ENCODE results near the gene RAB10.

Gene RAB10

DNA sequence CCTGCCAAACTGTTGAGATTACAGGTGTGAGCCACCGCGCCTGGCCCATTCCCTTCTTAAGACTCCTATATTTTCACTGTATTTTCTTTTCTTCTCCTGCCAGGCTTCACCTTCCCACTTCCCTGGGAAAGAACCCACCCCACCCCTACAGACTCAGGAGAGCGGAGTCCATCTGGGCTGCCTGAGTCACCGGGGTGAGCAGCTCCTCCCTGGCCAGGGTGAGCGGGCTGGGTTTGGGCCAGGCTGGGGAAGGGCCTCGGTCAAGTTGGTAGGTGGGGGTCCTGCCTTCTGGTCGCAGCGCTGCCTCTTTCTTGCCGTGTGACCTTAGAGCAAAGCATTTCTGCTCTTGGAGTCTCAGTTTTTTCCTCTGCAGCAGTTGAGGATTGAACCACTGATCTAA lies 136.9 kb downstream of the RAB10 start:
- Histone ChIP-seq H3K9me3 (ENCODE audit: severe bottlenecking) (no peaks in the 10 kb centered on the region), H3K36me3 (ENCODE audit: low read depth) (no peaks in the 10 kb centered on the region), H3K4me3 (ENCODE audit: severe bottlenecking) (no peak overlapping the region), H3K27ac (ENCODE audit: poor library complexity, severe bottlenecking) (no peak overlapping the region), H3K4me1 (ENCODE audit: insufficient read depth, poor library complexity, severe bottlenecking) (no peaks in the 10 kb centered on the region), H3K27me3 (ENCODE audit: insufficient read depth, poor library complexity, severe bottlenecking) (no peaks in the 10 kb centered on the region)
- TF ChIP-seq, protein P1, sequence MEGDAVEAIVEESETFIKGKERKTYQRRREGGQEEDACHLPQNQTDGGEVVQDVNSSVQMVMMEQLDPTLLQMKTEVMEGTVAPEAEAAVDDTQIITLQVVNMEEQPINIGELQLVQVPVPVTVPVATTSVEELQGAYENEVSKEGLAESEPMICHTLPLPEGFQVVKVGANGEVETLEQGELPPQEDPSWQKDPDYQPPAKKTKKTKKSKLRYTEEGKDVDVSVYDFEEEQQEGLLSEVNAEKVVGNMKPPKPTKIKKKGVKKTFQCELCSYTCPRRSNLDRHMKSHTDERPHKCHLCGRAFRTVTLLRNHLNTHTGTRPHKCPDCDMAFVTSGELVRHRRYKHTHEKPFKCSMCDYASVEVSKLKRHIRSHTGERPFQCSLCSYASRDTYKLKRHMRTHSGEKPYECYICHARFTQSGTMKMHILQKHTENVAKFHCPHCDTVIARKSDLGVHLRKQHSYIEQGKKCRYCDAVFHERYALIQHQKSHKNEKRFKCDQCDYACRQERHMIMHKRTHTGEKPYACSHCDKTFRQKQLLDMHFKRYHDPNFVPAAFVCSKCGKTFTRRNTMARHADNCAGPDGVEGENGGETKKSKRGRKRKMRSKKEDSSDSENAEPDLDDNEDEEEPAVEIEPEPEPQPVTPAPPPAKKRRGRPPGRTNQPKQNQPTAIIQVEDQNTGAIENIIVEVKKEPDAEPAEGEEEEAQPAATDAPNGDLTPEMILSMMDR (IDR thresholded peaks at IDR 0.05; ENCODE audit: poor library complexity, severe bottlenecking): no peak
- ATAC-seq (ENCODE audit: low read depth): no peak
- no peak for DNase-seq (ENCODE audit: low spot score)

DNA sequence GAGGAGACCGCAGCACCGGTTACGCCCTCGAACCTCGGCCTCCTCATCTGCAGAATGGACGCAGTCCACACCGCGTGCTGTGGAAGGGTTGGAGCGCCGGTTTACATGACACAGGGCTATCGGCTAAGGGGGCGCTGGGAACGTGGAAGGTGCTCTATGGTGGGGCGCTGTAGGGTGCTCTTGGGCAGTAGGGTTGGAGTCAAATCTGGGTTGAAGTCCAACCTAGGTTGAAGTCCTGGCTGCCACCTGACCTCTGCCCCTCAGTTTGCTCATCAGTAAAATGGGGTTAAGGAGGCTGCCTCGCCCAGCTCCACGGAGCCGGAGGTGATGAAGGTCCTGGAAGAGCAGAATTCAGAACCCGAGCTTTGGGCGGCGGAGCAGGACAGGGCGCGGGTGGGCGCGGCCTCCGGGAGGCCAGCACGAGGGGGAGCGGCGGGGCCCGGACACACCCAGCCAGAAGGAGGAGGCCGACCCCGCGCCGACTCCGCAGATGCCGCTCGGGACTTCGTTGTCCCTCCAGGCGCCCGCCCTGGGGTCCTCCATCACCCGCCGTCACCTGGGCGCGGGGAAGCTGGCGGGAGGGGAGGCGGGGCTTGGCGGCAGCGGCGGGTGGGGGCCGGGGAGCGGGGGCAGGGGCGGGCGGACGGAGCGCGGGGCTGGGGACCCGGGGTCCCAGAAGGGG lies 138.4 kb downstream of the RAB10 start:
- DNase-seq (ENCODE audit: low spot score): no peak
- ATAC-seq (ENCODE audit: low read depth): no peak
- no peak overlapping the region for H3K27ac ChIP-seq (ENCODE audit: poor library complexity, severe bottlenecking)
- H3K36me3 ChIP-seq (ENCODE audit: low read depth): no peaks in the 10 kb centered on the region
- no peaks in the 10 kb centered on the region for H3K4me1 ChIP-seq (ENCODE audit: insufficient read depth, poor library complexity, severe bottlenecking)
- no peaks in the 10 kb centered on the region for H3K27me3 ChIP-seq (ENCODE audit: insufficient read depth, poor library complexity, severe bottlenecking)
- TF ChIP-seq, protein P1 (IDR thresholded peaks at IDR 0.05; ENCODE audit: poor library complexity, severe bottlenecking): no peak
- H3K4me3 ChIP-seq (ENCODE audit: severe bottlenecking): peak overlapping the region; percentile 14
- no peaks in the 10 kb centered on the region for H3K9me3 ChIP-seq (ENCODE audit: severe bottlenecking)

DNA sequence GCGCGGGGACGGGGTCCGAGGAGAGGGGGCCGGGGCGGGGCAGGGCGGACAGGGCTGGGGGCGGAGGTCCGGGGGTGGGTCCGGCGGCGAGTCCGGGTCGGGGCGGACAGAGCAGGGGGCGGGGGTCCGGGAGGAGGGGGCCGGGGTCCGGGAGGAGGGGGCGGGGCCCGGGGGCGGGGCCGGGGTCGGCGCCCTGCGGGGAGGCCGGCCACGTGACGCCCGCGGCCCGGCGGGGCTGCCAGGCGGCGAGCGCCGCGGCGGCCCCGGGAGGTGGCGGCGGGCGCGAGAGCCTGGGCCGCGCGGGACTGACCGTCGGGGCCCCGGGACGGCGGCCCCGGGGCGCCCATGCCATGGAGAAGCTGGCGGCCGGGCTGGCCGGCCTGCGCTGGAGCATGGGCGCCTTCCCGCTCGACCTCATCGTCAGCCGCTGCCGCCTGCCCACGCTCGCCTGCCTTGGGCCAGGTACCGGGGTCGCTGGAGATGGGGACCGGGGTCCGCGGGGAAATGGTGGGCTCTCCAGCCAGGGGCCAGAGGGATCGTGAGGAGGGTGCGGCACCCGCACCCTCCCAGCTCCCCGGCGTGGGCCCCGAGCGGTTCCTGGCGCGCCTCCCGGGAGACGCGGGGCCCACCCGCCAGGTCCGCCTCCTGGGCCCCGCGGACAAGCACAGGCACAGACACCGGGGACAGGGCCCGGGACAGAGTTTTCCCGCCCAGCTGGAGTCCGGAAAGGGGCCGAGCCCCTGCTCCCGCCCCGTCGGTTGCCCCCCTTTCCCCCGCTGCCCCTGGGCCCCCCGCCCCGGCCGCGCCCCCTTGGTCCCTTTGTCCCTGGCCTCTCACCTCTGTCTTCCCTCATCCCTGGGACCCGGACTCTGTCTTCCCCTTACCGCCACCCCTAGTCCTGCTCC lies 139.2 kb downstream of the RAB10 start, which contains the start of gene GAREM2:
TSS of gene GAREM2 (plus strand) at position 218 of the 905 bp plus-strand sequence. CDS start at position 351, 133 bp downstream.
- ATAC-seq (ENCODE audit: low read depth) (peak; percentile 43; the same call in 2 of the 3 replicates), DNase-seq (ENCODE audit: low spot score) (no peak)
- H3K36me3 ChIP-seq (ENCODE audit: low read depth): no peaks in the 10 kb centered on the region
- no peaks in the 10 kb centered on the region for H3K4me1 ChIP-seq (ENCODE audit: insufficient read depth, poor library complexity, severe bottlenecking)
- H3K4me3 ChIP-seq (ENCODE audit: severe bottlenecking): peak within 1 kb of the TSS; percentile 49
- no peak within 1 kb of the TSS for H3K27ac ChIP-seq (ENCODE audit: poor library complexity, severe bottlenecking)
- H3K9me3 ChIP-seq (ENCODE audit: severe bottlenecking): no peaks in the 10 kb centered on the region
- H3K27me3 ChIP-seq (ENCODE audit: insufficient read depth, poor library complexity, severe bottlenecking): no peaks in the 10 kb centered on the region
- TF ChIP-seq, protein P1 (IDR thresholded peaks at IDR 0.05; ENCODE audit: poor library complexity, severe bottlenecking): no peak

DNA sequence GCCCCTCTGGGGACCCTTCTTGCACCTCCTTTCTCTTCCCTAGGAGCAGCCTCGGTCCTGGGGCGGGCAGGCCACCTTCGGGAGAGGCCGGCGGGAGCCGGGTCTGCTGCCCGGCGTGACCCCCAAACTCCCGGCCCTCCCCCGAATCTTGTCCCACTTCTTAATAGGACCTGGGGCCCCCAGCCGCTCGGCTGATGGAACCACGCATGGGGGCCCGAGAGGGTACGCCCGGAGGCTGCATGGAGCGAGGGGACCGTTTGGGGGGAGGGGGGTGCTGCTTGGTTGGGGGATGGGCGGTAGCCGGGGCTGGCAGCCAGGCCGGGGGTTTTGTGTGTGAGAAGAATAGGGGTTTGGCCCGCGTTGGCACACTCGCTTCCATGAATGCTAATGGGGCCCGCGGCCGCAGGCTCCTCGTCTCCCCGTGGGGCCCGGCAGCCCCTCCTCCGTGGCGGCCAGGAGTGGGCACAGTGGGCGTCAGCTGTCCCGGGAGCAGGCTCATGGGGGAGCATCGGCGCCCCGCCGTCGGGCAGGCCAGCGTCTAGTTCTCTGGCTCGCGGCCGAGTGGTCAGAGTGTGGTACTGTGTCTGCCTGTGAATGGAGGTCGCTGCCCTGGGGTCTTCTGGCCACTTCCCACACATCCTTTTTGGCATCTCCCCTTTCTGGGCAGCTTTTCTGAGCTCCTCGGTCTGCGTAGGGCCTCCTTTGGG lies 140.0 kb downstream of the RAB10 start:
- TF ChIP-seq, protein P1 (IDR thresholded peaks at IDR 0.05; ENCODE audit: poor library complexity, severe bottlenecking): no peak
- Histone ChIP-seq H3K4me1 (ENCODE audit: insufficient read depth, poor library complexity, severe bottlenecking) (no peaks in the 10 kb centered on the region), H3K9me3 (ENCODE audit: severe bottlenecking) (no peaks in the 10 kb centered on the region), H3K27me3 (ENCODE audit: insufficient read depth, poor library complexity, severe bottlenecking) (no peaks in the 10 kb centered on the region), H3K36me3 (ENCODE audit: low read depth) (no peaks in the 10 kb centered on the region), H3K27ac (ENCODE audit: poor library complexity, severe bottlenecking) (no peak overlapping the region), H3K4me3 (ENCODE audit: severe bottlenecking) (peak overlapping the region; percentile 49)
- DNase-seq (ENCODE audit: low spot score) (no peak), ATAC-seq (ENCODE audit: low read depth) (no peak)
